Progenitor cell of endocrine pancreas (in vitro differentiated cells): ENCODE data around the gene TCF20. TPM values are rescaled to one million over a fixed set of nuclear protein-coding genes. Genes with fewer than 3 reads are reported as not detected.

Source experiments
- DNase-seq: peaks from one replicate; pipeline ENCODE4 v3.0.0; 2021; ENCODE audit warnings: low spot score; ENCODE audit not compliant: unreplicated experiment
- H3K27ac Mint-ChIP-seq: 2 replicates; pipeline ENCODE4 v1.8.0; 2021; ENCODE audit warnings: mild to moderate bottlenecking, moderate library complexity, mixed read lengths
- H3K27me3 Mint-ChIP-seq: 2 replicates; pipeline ENCODE4 v1.8.0; 2021; ENCODE audit warnings: mixed read lengths
- H3K36me3 Mint-ChIP-seq: 2 replicates; pipeline ENCODE4 v1.8.0; 2022; ENCODE audit warnings: mixed read lengths; ENCODE audit not compliant: insufficient read depth
- H3K4me1 Mint-ChIP-seq: 2 replicates; pipeline ENCODE4 v1.8.0; 2021; ENCODE audit warnings: low read depth, mixed read lengths
- H3K4me3 Mint-ChIP-seq: 2 replicates; pipeline ENCODE4 v1.8.0; 2021; ENCODE audit warnings: low read depth, mild to moderate bottlenecking, moderate library complexity, mixed read lengths
- H3K9me3 Mint-ChIP-seq: 2 replicates; pipeline ENCODE4 v1.8.0; 2021; ENCODE audit warnings: low read depth, mixed read lengths
- total RNA-seq: library from RNA; stranded (reverse); gene quantifications from 2 replicates; pipeline ENCODE4 v1.2.1, GENCODE V29; 2021
- TF ChIP-seq, protein P1 (sequence below): fragments of 200-600 bp; sonication (generic); IDR thresholded peaks from one replicate; pipeline ENCODE4 v1.5.0; 2021; ENCODE audit warnings: antibody characterized with exemption, mild to moderate bottlenecking; ENCODE audit not compliant: unreplicated experiment

The TCF20 gene
- total RNA-seq, 1 donor from 2014 or later, result 68.5 TPM

- TF ChIP-seq, protein P1, sequence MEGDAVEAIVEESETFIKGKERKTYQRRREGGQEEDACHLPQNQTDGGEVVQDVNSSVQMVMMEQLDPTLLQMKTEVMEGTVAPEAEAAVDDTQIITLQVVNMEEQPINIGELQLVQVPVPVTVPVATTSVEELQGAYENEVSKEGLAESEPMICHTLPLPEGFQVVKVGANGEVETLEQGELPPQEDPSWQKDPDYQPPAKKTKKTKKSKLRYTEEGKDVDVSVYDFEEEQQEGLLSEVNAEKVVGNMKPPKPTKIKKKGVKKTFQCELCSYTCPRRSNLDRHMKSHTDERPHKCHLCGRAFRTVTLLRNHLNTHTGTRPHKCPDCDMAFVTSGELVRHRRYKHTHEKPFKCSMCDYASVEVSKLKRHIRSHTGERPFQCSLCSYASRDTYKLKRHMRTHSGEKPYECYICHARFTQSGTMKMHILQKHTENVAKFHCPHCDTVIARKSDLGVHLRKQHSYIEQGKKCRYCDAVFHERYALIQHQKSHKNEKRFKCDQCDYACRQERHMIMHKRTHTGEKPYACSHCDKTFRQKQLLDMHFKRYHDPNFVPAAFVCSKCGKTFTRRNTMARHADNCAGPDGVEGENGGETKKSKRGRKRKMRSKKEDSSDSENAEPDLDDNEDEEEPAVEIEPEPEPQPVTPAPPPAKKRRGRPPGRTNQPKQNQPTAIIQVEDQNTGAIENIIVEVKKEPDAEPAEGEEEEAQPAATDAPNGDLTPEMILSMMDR, result no peak
- Mint-ChIP-seq H3K9me3 (no peaks in the 10 kb centered on the region), H3K36me3 (no peaks in the 10 kb centered on the region), H3K27ac (no peak overlapping the region), H3K4me3 (no peak overlapping the region), H3K4me1 (peaks cover 4% of the 10 kb centered on the region), H3K27me3 (peaks cover 52% of the 10 kb centered on the region)
- DNase-seq, result no peak
Measured at GRCh38 chr22:42286205-42286604, 15.8 kb upstream of the TCF20 start.

- Mint-ChIP-seq H3K27ac (no peak overlapping the region), H3K4me3 (no peak overlapping the region), H3K27me3 (peaks cover 55% of the 10 kb centered on the region), H3K9me3 (no peaks in the 10 kb centered on the region), H3K4me1 (peaks cover 4% of the 10 kb centered on the region), H3K36me3 (no peaks in the 10 kb centered on the region)
- DNase-seq, result no peak
- TF ChIP-seq, protein P1, result no peak
Measured at GRCh38 chr22:42285604-42286003, 15.2 kb upstream of the TCF20 start.

DNA sequence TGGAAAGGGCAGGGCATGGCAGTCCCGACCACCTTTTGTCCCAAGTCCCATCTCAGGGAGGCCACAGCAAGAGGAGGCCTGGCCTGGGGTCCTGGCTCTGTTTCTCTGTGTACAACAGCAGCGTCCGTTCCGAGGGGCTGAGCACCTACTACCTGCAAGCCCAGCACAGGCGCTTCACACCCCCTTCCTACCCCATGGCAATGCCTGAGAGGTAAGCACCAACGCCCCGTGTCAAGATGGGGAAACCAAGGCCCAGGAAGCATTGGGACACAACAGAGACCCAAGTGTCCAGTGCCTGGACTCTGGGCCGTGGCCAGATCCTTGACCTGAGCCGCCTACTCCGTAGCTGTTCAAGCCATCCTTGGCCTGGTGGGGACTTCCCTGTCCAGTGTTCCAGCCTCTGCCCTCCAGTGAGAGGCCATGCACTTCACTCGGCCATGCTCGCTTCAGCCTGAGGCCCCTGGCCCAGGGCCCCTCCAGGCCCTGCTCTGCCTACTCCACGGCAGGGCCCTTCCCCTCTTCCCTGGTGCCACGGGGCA, 14.3 kb upstream of the TCF20 start:
- TF ChIP-seq, protein P1, result no peak
- Mint-ChIP-seq H3K4me1 (peaks cover 4% of the 10 kb centered on the region), H3K27ac (no peak overlapping the region), H3K9me3 (no peaks in the 10 kb centered on the region), H3K27me3 (peaks cover 60% of the 10 kb centered on the region), H3K4me3 (no peak overlapping the region), H3K36me3 (no peaks in the 10 kb centered on the region)
- no peak for DNase-seq

DNA sequence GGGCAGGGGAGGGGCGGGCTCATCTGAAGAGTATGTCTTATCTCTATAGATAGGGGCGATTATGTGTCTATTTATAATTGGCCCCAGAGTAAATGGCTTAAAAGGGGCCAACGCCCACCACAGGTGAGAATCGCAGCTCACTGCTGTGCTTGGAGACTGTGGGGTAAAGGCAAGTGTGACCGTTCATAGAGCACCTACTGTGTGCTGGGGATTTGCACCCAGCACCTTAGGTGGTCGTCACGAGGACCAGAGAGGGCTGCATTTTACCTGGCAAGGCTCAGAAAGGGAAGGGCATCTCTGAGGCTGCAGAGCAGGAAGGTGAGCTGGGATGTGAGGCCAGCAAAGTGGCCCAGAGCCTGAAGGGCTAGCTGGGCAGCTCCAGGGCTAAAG, 13.7 kb upstream of the TCF20 start:
- TF ChIP-seq, protein P1, result no peak
- H3K27ac Mint-ChIP-seq, result no peak overlapping the region

DNA sequence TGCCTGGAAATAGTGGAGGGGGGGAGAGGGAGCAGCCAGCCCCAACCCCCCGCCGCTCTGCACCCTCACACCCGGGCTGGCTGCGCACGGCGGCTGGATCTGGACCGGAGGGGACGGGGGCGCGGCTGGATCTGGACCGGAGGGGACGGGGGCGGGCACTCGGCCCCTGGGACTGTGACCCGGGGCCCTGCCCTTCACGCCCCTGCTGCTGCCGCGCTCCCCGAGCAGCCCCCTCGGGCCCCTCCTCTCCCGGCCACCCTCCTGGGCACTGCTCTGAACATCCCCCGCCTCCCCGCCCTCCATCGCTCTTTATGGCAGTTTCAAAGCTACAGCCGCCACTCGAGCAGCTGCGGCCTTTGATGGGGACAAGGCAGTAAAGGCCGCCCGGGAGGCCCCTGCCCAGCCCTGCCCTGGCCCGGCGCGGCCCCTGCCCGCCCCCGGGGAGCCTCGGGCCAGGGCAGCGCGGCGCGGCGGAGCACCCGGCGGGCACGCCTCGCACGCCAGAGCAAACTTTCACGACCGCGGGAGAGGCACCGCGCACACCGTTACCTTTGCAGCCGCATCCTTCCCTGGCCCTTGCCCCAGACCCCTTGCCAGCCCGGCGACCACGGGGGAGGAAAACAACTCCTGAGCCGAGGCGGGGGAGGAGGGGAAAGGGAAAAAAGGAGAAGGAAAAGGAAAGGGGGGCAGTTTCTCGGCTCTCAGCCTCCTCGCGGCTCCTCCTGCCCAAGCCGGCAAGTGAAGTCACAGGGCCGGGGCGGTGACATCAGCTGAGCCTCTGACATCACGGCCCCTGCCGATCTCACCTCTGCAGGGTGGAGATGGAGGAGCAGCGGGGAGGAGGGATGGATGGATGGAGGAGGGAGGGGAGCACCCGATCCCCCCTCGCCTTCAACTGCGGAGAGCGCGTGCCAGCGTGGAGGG, 13.1 kb upstream of the TCF20 start:
- Mint-ChIP-seq H3K27ac (no peak overlapping the region), H3K36me3 (no peaks in the 10 kb centered on the region), H3K9me3 (no peaks in the 10 kb centered on the region), H3K4me1 (peaks cover 4% of the 10 kb centered on the region), H3K4me3 (peak overlapping the region; percentile 34), H3K27me3 (peaks cover 63% of the 10 kb centered on the region)
- TF ChIP-seq, protein P1, result no peak
- DNase-seq, result no peak

More for the DNA sequence above, 13.7 kb upstream of the TCF20 start:
- no peak for DNase-seq
- Mint-ChIP-seq H3K27me3 (peaks cover 63% of the 10 kb centered on the region), H3K36me3 (no peaks in the 10 kb centered on the region), H3K4me3 (no peak overlapping the region), H3K4me1 (peaks cover 4% of the 10 kb centered on the region), H3K9me3 (no peaks in the 10 kb centered on the region)
